Calu3 (cell line): ENCODE data around the gene FCER2. TPM values are rescaled to one million over a fixed set of nuclear protein-coding genes. Genes with fewer than 3 reads are reported as not detected.

ENCODE experiments used
- BruUV-seq: library from RNA; stranded (reverse); fragments of 400-500 nt; replicated peaks from 2 replicates; lab custom pipeline; 2021; lab: Mats Ljungman, UMichigan
- CTCF ChIA-PET: fragments of 300-600 bp; sonication (Branson Sonifier 250); formaldehyde crosslinking; loops from one replicate; lab custom pipeline; 2022; ENCODE audit warnings: antibody characterized with exemption; lab: Charles Lee
- DNase-seq: peaks from one replicate; pipeline ENCODE4 v3.0.0; 2022
- H3K27ac Mint-ChIP-seq: one replicate; pipeline ENCODE4 v1.8.0; 2022; ENCODE audit warnings: mixed read lengths; ENCODE audit not compliant: unreplicated experiment
- H3K27me3 Mint-ChIP-seq: one replicate; pipeline ENCODE4 v1.8.0; 2022; ENCODE audit warnings: mixed read lengths; ENCODE audit not compliant: unreplicated experiment
- H3K36me3 Mint-ChIP-seq: one replicate; pipeline ENCODE4 v1.8.0; 2022; ENCODE audit warnings: mild to moderate bottlenecking, moderate library complexity, mixed read lengths; ENCODE audit not compliant: insufficient read depth, unreplicated experiment
- H3K4me1 Mint-ChIP-seq: one replicate; pipeline ENCODE4 v1.8.0; 2022; ENCODE audit warnings: mild to moderate bottlenecking, low read depth, mixed read lengths; ENCODE audit not compliant: unreplicated experiment
- H3K4me3 Mint-ChIP-seq: one replicate; pipeline ENCODE4 v1.8.0; 2022; ENCODE audit warnings: mild to moderate bottlenecking, low read depth, moderate library complexity, mixed read lengths; ENCODE audit not compliant: unreplicated experiment
- H3K9me3 Mint-ChIP-seq: one replicate; pipeline ENCODE4 v1.8.0; 2022; ENCODE audit warnings: low read depth, mixed read lengths; ENCODE audit not compliant: unreplicated experiment
- CTCF ChIP-seq: fragments of 200-600 bp; IDR thresholded peaks from one replicate; pipeline ENCODE4 v1.8.0; 2022; ENCODE audit warnings: antibody characterized with exemption; ENCODE audit not compliant: unreplicated experiment
- intact Hi-C: fragments of 100-400 bp; cut with micrococcal nuclease; formaldehyde crosslinking; loops from one replicate; pipeline ENCODE4 v1.10.0; 2022; ENCODE audit not compliant: unreplicated experiment
- total RNA-seq: library from RNA; stranded (reverse); gene quantifications from 2 replicates; pipeline ENCODE4 v1.2.3, GENCODE V29; 2022

The FCER2 gene
- total RNA-seq, 1 experiment from 2014 or later, result not detected

- intact Hi-C loops, result no loop called here
- Mint-ChIP-seq H3K9me3 (no peaks in the 10 kb centered on the region), H3K4me3 (no peak overlapping the region), H3K36me3 (peaks cover 24% of the 10 kb centered on the region), H3K27me3 (no peaks in the 10 kb centered on the region), H3K27ac (no peak overlapping the region), H3K4me1 (peaks cover 14% of the 10 kb centered on the region)
- no peak for DNase-seq
- CTCF ChIA-PET, result interaction anchor here (1.3 kb wide), 1 partner anchor 32 kb away, joined by 6 read pairs; the partner anchor contains the start of gene TRAPPC5
- no peak for TF ChIP-seq CTCF
- BruUV-seq, result no TSS peak
Observed at GRCh38 chr19:7648265-7649014, 53.5 kb downstream of the FCER2 start.

GRCh38 chr19:7647156-7647555 is 54.8 kb downstream of the FCER2 start:
- no peak for DNase-seq
- no peak for TF ChIP-seq CTCF
- no peak overlapping the region for H3K4me3 Mint-ChIP-seq
- H3K27me3 Mint-ChIP-seq, result no peaks in the 10 kb centered on the region
- H3K36me3 Mint-ChIP-seq, result peaks cover 16% of the 10 kb centered on the region
- CTCF ChIA-PET, result no interaction called here
- H3K9me3 Mint-ChIP-seq, result no peaks in the 10 kb centered on the region
- H3K27ac Mint-ChIP-seq, result no peak overlapping the region
- no TSS peak for BruUV-seq
- peaks cover 2% of the 10 kb centered on the region for H3K4me1 Mint-ChIP-seq
- intact Hi-C loops, result no loop called here

GRCh38 chr19:7646426-7646700 is 55.6 kb downstream of the FCER2 start:
- intact Hi-C loops, result no loop called here
- no TSS peak for BruUV-seq
- peaks cover 12% of the 10 kb centered on the region for H3K36me3 Mint-ChIP-seq

GRCh38 chr19:7645656-7646425 is 56.1 kb downstream of the FCER2 start:
- Mint-ChIP-seq H3K36me3 (peaks cover 12% of the 10 kb centered on the region), H3K4me1 (no peaks in the 10 kb centered on the region), H3K27me3 (no peaks in the 10 kb centered on the region), H3K9me3 (no peaks in the 10 kb centered on the region), H3K4me3 (no peak overlapping the region), H3K27ac (no peak overlapping the region)
- no peak for TF ChIP-seq CTCF
- DNase-seq, result no peak
- BruUV-seq, result no TSS peak
- intact Hi-C loops, result no loop called here
- CTCF ChIA-PET, result no interaction called here

More at GRCh38 chr19:7646426-7646700, 55.6 kb downstream of the FCER2 start:
- CTCF ChIA-PET, result no interaction called here
- Mint-ChIP-seq H3K4me3 (no peak overlapping the region), H3K4me1 (no peaks in the 10 kb centered on the region), H3K27me3 (no peaks in the 10 kb centered on the region), H3K9me3 (no peaks in the 10 kb centered on the region), H3K27ac (no peak overlapping the region)
- no peak for TF ChIP-seq CTCF
- DNase-seq, result no peak
